H1 (cell line): ENCODE data around the gene INSM1. TPM values are rescaled to one million over a fixed set of nuclear protein-coding genes. Genes with fewer than 3 reads are reported as not detected.

ENCODE experiments used
- ATF2 ChIP-seq: IDR thresholded peaks from 2 replicates; pipeline ENCODE4 v1.6.1; 2012; ENCODE audit warnings: low read length, inconsistent platforms
- ATF3 ChIP-seq: IDR thresholded peaks from 2 replicates; pipeline ENCODE4 v1.6.1; 2011; ENCODE audit warnings: low read depth, mild to moderate bottlenecking, low read length; ENCODE audit not compliant: insufficient read depth
- BCL11A ChIP-seq, 2 experiments: IDR thresholded peaks; one replicate each; pipeline ENCODE4 v1.6.1; 2011; ENCODE audit warnings: low read depth in 2 of 2, low read length in 2 of 2, mild to moderate bottlenecking in 2 of 2
- CHD7 ChIP-seq: fragments of 300-600 bp; sonication (generic); IDR thresholded peaks from 2 replicates; pipeline ENCODE4 v1.7.1; 2012; ENCODE audit warnings: low read length, moderate library complexity, mild to moderate bottlenecking, inconsistent platforms; ENCODE audit not compliant: insufficient replicate concordance
- POU5F1 ChIP-seq: IDR thresholded peaks from 2 replicates; pipeline ENCODE4 v1.6.1; 2011; ENCODE audit warnings: low read depth, mild to moderate bottlenecking, low read length, moderate library complexity
- RBBP5 ChIP-seq: IDR thresholded peaks from 2 replicates; pipeline ENCODE4 v1.7.1; 2012; ENCODE audit warnings: low read depth, mild to moderate bottlenecking, inconsistent platforms, low read length, moderate library complexity, borderline replicate concordance
- SIX5 ChIP-seq: IDR thresholded peaks from 2 replicates; pipeline ENCODE4 v1.6.1; 2011; ENCODE audit warnings: mild to moderate bottlenecking, low read depth, low read length
- polyA plus RNA-seq, 7 experiments: library from polyadenylated mRNA; depleted of rRNA in 3 of 7; stranded (reverse) in 5 of 7; unstranded in 2 of 7; fragments of >200 nt in 5 of 7; fragments of 200-250 nt in 2 of 7; gene quantifications; 1 replicate in 5 of 7; 2 replicates in 1 of 7; 4 replicates in 1 of 7; pipeline versions ENCODE4 v1.2.1 to v1.2.3, GENCODE V29; 2011 to 2013; ENCODE audit warnings: missing spikeins in 2 of 7, mixed read lengths in 2 of 7
- total RNA-seq: library from RNA; stranded (reverse); fragmentation: NEBNext Ultra II Directional; extraction: Animal tissue kit (Norgen Biotek cat#: 25700); gene quantifications from 2 replicates; pipeline ENCODE4 v1.2.1, GENCODE V29; 2021

Gene INSM1
- total and polyA plus RNA-seq, 2 of the 8 experiments (the other 6 are each of a cell fraction or from before 2014, with no cell fraction given): 0.86 to 2.5 TPM

- TF ChIP-seq CHD7 (no peak), BCL11A (IDR thresholded peaks at IDR 0.05; ENCODE audit: low read depth in 2 of 2, low read length in 2 of 2) (no peak), POU5F1 (no peak), ATF2 (no peak), SIX5 (no peak), RBBP5 (0 out of 2 replicates have a peak, but pooled peaks have one; percentile 54), ATF3 (no peak)
Measured at GRCh38 chr20:20363799-20364592, 3.9 kb upstream of the INSM1 start (continued).
